ENCODE measurements around the gene CYP20A1. TPM values are rescaled to one million over a fixed set of nuclear protein-coding genes. Genes with fewer than 3 reads are reported as not detected.
A peak's percentile ranks its signal among the peaks of the same experiment; 100 is the strongest.
"Not testable (repeated sequence)": the region's sequence is repeated elsewhere in the genome, so short reads cannot be mapped to it uniquely, and the experiment has no call there.

CYP20A1 gene
- total RNA-seq, 1 experiment from 2014 or later = 21.9 TPM

DNA sequence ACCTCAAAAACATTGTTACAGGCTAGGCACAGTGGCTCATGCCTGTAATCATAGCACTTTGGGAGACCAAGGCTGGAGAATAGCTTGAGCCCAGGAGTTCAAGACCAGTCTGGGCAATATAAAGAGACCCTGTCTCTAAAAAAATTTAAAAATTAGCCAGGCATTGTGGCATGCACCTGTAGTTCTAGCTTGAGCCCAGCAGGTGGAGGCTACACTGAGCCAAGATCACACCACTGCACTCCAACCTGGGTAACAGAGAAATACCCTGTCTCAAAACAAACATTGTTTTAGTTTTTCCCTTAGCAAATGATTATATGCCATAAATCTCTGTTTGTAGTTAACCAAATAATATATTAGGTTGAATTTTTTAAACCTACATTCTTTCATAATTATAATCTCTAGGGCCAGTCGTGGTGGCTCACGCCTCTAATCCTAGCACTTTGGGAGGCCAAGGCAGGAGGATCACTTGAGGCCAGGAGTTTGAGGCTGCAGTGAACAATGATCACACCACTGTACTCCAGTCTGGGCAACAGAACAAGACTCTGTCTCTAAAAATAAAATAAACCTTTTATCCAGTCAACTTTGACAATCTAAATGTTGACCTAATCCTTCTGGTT lies 13.3 kb upstream of the CYP20A1 start:
- no CpG with 5 or more reads among the region's 2 CpGs for WGBS (ENCODE audit: extremely low coverage, insufficient read length, low lambda C conversion rate)
- H2AFZ ChIP-seq (ENCODE audit: low read length) = no peak overlapping the region
- H3K4me1 Mint-ChIP-seq = peaks cover 2 to 3% of the 10 kb centered on the region in 2 experiments; a peak in 3 of 4 replicates
- H3K9ac ChIP-seq (ENCODE audit: extremely low read depth, insufficient read length, low read length) = no peak overlapping the region
- no peak overlapping the region for H2BK5ac ChIP-seq (ENCODE audit: insufficient read length, low read length)
- H3K27ac ChIP-seq (ENCODE audit: insufficient read length, low read depth, low read length) = no peak overlapping the region
- H3K27me3 Mint-ChIP-seq (ENCODE audit: low read depth) = no peaks in the 10 kb centered on the region
- no peak overlapping the region for H2BK12ac ChIP-seq (ENCODE audit: insufficient read length, low read depth, low read length)
- no peaks in the 10 kb centered on the region for H3K23me2 ChIP-seq (ENCODE audit: insufficient read length, low read depth, low read length, poor library complexity, severe bottlenecking)
- TF ChIP-seq, protein P1, sequence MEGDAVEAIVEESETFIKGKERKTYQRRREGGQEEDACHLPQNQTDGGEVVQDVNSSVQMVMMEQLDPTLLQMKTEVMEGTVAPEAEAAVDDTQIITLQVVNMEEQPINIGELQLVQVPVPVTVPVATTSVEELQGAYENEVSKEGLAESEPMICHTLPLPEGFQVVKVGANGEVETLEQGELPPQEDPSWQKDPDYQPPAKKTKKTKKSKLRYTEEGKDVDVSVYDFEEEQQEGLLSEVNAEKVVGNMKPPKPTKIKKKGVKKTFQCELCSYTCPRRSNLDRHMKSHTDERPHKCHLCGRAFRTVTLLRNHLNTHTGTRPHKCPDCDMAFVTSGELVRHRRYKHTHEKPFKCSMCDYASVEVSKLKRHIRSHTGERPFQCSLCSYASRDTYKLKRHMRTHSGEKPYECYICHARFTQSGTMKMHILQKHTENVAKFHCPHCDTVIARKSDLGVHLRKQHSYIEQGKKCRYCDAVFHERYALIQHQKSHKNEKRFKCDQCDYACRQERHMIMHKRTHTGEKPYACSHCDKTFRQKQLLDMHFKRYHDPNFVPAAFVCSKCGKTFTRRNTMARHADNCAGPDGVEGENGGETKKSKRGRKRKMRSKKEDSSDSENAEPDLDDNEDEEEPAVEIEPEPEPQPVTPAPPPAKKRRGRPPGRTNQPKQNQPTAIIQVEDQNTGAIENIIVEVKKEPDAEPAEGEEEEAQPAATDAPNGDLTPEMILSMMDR (conservative IDR thresholded peaks at IDR 0.05) = peak; percentile 79
- no peak overlapping the region for H2BK15ac ChIP-seq (ENCODE audit: low read depth, low read length)
- H4K91ac ChIP-seq (ENCODE audit: insufficient read length, low read depth, low read length) = no peak overlapping the region
- H3K4me3 Mint-ChIP-seq = no peak overlapping the region
- H3K56ac ChIP-seq (ENCODE audit: insufficient read length, low read depth, low read length) = no peak overlapping the region
- H3K4me2 ChIP-seq (ENCODE audit: insufficient read depth, insufficient read length, low read length) = no peak overlapping the region
- H3K23ac ChIP-seq (ENCODE audit: insufficient read length, low read depth, low read length) = no peak overlapping the region
- H3K9me3 ChIP-seq (ENCODE audit: control insufficient read depth, low read depth, low read length) = no peaks in the 10 kb centered on the region
- DNase-seq = no peak
- H3K27ac Mint-ChIP-seq = no peak overlapping the region
- no peaks in the 10 kb centered on the region for H3K4me1 ChIP-seq (ENCODE audit: insufficient read depth, low read length)
- no peak overlapping the region for H2AK5ac ChIP-seq (ENCODE audit: insufficient read length, low read length)
- H2BK120ac ChIP-seq (ENCODE audit: low read depth, low read length, poor library complexity, severe bottlenecking) = no peak overlapping the region
- peaks cover 12% of the 10 kb centered on the region in 2 experiments for H3K9me3 Mint-ChIP-seq
- H4K20me1 ChIP-seq (ENCODE audit: control insufficient read depth, insufficient read depth, insufficient read length) = no peaks in the 10 kb centered on the region
- H2BK20ac ChIP-seq (ENCODE audit: low read depth, low read length, poor library complexity, severe bottlenecking) = no peak overlapping the region
- no peaks in the 10 kb centered on the region for H3K79me1 ChIP-seq (ENCODE audit: insufficient read depth, low read depth, low read length, poor library complexity, severe bottlenecking)
- H3K4ac ChIP-seq (ENCODE audit: low read depth, low read length) = no peak overlapping the region
- H3K18ac ChIP-seq (ENCODE audit: insufficient read length, low read depth, low read length) = no peak overlapping the region
- H3K79me2 ChIP-seq (ENCODE audit: insufficient read depth, low read length) = no peaks in the 10 kb centered on the region
- no peak overlapping the region for H3T11ph ChIP-seq (ENCODE audit: low read length)
- no peak overlapping the region for H3K14ac ChIP-seq (ENCODE audit: insufficient read depth, low read length)
- peaks cover 2 to 7% (median 5%) of the 10 kb centered on the region in 3 experiments; a peak in 5 of 7 replicates for H3K36me3 Mint-ChIP-seq (ENCODE audit: insufficient read depth in 1 of 3, low read depth in 3 of 3)
- no peak overlapping the region for H4K5ac ChIP-seq (ENCODE audit: insufficient read length, low read depth, low read length)
- H3K27me3 ChIP-seq (ENCODE audit: insufficient read depth, low read length) = no peaks in the 10 kb centered on the region
- H4K8ac ChIP-seq (replicated peaks; ENCODE audit: insufficient read length, low read depth, low read length) = no peak overlapping the region

DNA sequence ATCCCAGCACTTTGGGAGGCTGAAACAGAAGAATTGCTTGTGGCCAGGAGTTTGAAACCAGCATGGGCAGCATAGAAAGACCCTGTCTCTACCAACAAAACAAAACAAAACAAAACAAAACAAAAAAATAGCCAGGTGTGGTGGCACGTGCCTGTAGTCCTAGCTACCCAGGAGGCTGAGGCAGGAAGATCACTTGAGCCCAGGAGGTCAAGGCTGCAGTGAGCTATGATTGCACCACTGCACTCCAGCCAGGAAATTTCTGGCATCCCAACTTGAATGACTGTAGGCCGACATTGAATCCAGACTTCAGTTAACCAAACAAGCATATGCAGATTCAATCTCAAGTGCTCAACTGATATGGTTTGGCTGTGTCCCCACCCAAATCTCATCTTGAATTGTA lies 9.1 kb upstream of the CYP20A1 start:
- H3K36me3 Mint-ChIP-seq (ENCODE audit: insufficient read depth in 1 of 3, low read depth in 3 of 3); H2BK20ac ChIP-seq (ENCODE audit: low read depth, low read length, poor library complexity, severe bottlenecking); H2BK5ac ChIP-seq (ENCODE audit: insufficient read length, low read length); H2BK12ac ChIP-seq (ENCODE audit: insufficient read length, low read depth, low read length); H2BK120ac ChIP-seq (ENCODE audit: low read depth, low read length, poor library complexity, severe bottlenecking); H4K20me1 ChIP-seq (ENCODE audit: control insufficient read depth, insufficient read depth, insufficient read length); H4K91ac ChIP-seq (ENCODE audit: insufficient read length, low read depth, low read length); H3K14ac ChIP-seq (ENCODE audit: insufficient read depth, low read length); H4K8ac ChIP-seq (replicated peaks; ENCODE audit: insufficient read length, low read depth, low read length); H3K4me1 Mint-ChIP-seq; H3T11ph ChIP-seq (ENCODE audit: low read length); H2AK5ac ChIP-seq (ENCODE audit: insufficient read length, low read length); H3K9me3 ChIP-seq (ENCODE audit: control insufficient read depth, low read depth, low read length); H3K9ac ChIP-seq (ENCODE audit: extremely low read depth, insufficient read length, low read length); H3K18ac ChIP-seq (ENCODE audit: insufficient read length, low read depth, low read length); H3K27ac Mint-ChIP-seq; H2BK15ac ChIP-seq (ENCODE audit: low read depth, low read length); DNase-seq; H3K23ac ChIP-seq (ENCODE audit: insufficient read length, low read depth, low read length); H3K4me2 ChIP-seq (ENCODE audit: insufficient read depth, insufficient read length, low read length); H3K4ac ChIP-seq (ENCODE audit: low read depth, low read length); H3K56ac ChIP-seq (ENCODE audit: insufficient read length, low read depth, low read length); H2AFZ ChIP-seq (ENCODE audit: low read length); H3K27me3 ChIP-seq (ENCODE audit: insufficient read depth, low read length); H3K4me3 Mint-ChIP-seq; H3K79me1 ChIP-seq (ENCODE audit: insufficient read depth, low read depth, low read length, poor library complexity, severe bottlenecking); H3K23me2 ChIP-seq (ENCODE audit: insufficient read length, low read depth, low read length, poor library complexity, severe bottlenecking); H3K79me2 ChIP-seq (ENCODE audit: insufficient read depth, low read length); H3K27ac ChIP-seq (ENCODE audit: insufficient read length, low read depth, low read length); H3K4me1 ChIP-seq (ENCODE audit: insufficient read depth, low read length); H4K5ac ChIP-seq (ENCODE audit: insufficient read length, low read depth, low read length); H3K27me3 Mint-ChIP-seq (ENCODE audit: low read depth): not testable (repeated sequence)
- peaks cover 12% of the 10 kb centered on the region in 2 experiments for H3K9me3 Mint-ChIP-seq
- no CpG with 5 or more reads among the region's 2 CpGs for WGBS (ENCODE audit: extremely low coverage, insufficient read length, low lambda C conversion rate)
